NCI-H2196 (cell line): ENCODE data around the gene SCCPDH.
A peak's percentile ranks its signal among the peaks of the same experiment; 100 is the strongest.
"Not testable (repeated sequence)": the region's sequence is repeated elsewhere in the genome, so short reads cannot be mapped to it uniquely, and the experiment has no call there.

ENCODE experiments used
- DNase-seq: peaks from one replicate; lab custom pipeline; 2025; ENCODE audit not compliant: unreplicated experiment; lab: John Stamatoyannopoulos, UW

Gene SCCPDH, protein sequence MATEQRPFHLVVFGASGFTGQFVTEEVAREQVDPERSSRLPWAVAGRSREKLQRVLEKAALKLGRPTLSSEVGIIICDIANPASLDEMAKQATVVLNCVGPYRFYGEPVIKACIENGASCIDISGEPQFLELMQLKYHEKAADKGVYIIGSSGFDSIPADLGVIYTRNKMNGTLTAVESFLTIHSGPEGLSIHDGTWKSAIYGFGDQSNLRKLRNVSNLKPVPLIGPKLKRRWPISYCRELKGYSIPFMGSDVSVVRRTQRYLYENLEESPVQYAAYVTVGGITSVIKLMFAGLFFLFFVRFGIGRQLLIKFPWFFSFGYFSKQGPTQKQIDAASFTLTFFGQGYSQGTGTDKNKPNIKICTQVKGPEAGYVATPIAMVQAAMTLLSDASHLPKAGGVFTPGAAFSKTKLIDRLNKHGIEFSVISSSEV

GRCh38 chr1:246724016-246724730 lies at the start of gene SCCPDH:
Gene SCCPDH, plus strand, starts transcription at chr1:246724409. Its CDS starts 14 bp downstream, at chr1:246724423.
- DNase-seq = peak; percentile 23

DNA sequence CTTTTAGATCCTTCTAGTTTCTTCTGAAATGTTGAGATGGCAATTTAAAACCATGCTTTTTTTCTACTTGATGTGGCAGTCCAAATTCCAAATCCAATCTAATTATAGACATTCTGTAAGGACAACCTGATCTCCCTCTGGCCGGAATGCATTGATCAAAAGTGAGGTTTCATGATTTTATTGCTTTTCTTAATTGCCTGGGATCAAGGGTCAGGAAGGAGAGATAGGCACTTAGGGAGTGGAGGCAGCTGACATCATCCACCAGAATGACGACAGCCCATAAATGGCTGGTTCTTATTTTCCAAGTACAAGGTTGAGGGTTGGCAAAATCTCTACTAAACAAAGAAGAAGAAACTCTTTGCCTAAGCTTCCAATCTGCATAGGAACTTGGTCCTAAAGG lies 46.4 kb upstream of the SCCPDH start:
- DNase-seq = no peak

DNA sequence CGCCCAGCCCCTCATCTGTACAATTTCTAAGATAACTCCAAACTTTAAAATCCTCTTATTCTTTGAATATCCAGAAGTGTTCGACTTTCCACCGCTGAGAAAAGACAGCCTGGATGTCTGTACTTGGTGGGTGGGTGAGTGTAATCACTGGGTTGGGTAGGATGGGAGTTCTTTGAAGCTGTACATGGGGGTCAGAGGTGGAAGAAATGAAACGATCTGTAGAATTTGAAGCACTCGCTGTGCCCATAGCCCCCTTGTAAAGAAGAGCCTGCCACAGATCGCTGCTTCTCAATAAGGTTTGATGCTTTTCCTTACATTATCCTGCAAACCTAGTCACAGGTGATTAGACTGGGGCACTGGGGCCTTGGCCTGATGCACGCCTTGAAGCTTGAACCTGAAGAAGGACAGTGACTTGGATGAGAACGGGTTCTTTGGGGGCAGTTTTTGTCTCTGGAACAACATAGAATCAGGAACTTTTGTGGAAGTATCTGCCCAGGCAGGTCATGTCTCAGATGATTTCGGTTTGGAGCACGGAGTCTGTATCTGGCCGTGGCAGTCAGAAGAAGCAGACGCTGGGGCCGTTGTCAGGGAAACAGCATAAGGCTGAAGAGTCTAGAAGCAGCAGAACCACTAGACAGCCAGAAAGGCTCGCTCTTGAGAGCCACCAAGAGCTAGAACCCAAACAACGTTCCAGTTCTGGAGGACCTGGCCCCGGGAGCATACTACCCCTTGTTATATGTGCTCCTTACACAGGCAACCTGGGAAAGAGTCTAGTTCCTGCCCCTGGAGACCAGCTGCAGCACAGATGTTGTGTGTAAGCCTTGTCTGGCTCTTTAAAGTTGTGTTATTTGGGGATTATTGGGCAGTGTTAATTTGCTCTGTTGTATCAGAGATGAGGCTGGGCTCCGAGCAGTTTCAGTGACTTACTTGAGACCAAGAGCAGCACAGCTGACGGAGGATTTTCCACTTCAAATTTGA lies 45.1 kb upstream of the SCCPDH start:
- no peak for DNase-seq

DNA sequence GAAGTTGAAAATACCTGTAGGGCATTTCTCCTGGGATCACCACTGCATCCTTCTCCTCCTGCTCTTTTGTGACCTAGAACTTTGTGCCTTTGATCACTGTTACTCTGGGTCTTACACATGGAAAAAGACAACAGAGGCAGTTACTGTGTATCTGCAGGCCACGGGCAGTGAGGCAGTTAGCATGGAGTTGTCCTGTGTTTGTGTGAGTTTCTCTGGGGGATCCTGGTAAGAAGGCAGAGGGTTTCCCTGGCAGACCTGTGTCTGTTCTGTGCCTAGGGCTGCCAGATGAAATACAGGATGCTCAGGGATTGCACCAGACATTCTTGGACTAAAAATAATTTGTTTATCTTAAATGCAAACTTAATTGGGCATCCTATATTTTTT lies 44.4 kb upstream of the SCCPDH start:
- DNase-seq = no peak

DNA sequence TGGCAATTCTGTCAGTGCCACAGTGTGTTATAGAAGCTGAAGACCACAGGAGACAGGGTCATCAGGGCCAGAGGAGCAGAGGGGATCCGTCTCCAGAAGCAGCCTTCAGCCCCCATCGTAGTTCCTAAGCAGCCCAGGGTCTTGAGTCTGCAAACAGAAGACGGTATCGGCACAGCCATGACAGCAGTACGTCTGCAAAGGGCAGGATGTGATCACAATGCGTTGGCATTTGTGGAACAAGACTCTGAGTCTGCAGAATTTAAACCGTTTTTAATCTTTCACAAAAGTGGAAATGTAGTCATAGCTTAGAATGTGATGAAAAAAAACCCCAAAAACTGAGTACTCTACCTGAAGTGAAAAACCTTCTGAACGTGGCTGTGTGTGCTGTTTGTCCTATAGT lies 44.0 kb upstream of the SCCPDH start:
- no peak for DNase-seq

DNA sequence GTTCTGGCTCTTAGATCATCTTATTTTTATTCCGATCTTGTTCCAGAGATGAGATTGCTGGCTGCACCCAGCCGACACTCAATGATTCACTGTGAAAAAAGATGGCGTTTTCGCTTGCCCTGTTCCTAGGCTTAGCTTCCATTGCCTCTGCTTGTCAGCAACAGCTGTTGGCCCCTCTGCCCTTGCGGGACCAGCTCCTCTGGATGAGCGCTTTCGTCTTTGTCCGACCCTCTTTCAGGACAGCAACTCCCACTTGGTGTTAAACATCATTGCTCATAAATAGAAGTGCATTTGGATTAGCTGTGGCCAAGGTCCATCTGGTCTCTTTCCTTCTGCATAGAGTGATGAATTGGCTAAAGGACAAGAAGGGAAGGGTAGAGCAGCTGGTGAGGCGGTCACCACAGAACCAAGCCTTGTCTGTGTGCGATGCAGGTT lies 43.5 kb upstream of the SCCPDH start:
- DNase-seq = no peak

- DNase-seq = no peak
These were observed 42.0 kb upstream of the SCCPDH start for GRCh38 chr1:246681900-246682895.

DNA sequence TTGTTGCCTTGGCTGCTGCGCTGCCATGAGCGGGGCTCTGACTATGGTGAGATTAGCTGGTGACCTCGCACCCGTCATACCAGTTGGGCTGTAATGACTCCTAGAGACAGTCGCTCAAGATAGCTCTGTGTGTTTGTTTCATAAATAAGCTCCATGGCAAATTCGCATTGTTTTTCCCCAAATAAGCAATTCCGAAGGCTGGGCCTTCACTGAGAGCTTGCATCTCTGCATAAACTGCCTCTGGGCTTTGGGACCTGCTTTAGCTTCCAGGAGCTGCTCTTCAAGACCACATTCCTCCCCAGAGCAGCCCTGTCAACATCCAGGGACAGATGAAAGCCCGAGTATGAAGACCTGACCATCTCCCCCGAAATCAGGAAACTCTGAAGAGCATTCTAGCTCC lies 40.7 kb upstream of the SCCPDH start:
- DNase-seq = no peak

DNA sequence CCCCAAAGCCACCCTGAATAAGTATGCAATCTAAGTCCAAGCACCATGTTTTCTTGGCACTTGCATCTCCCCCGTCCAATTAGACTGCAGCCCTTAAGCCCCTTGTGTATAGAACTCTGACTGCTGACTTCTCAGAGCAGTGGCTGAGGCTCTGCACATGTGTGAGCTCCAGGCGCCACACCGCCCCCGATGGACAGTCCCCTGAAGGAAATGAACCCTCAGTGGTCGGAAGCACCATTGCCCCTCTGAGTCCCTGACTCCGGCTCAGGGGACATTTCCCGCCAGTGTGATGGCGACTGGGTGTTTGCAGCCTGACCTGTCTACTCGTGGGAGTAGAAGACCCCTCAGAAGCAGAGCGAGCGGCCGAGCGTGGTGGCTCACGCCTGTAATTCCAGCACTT lies 37.2 kb upstream of the SCCPDH start:
- DNase-seq = no peak

DNA sequence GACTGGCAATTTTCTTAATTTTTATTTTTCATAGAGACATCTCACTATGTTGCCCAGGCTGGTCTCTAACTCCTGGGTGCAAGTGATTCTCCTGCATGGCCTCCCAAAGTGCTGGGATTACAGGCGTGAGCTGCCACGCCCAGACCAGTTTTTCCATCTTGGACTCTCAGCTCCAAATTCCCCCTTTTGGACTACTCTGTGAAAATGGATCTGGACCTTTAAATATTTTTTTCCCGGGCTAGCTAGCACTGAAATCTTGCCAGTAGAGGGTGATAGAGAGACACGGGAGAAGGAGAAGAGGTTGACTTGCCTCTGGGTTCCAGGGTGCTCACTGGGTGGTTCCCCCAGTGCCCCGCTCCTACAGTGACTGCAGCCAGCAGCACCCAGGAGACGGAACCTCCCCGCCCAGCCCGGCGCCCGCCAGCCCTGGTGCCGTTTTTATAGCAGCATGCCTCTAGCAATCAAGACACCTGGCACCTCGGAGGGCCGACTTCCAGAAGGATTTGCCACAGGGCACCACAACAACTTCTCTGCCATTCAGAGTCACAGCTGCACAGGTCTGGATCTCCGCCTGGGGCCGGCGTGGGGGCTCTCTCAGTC lies 34.7 kb upstream of the SCCPDH start:
- peak; percentile 64 for DNase-seq

- DNase-seq = no peak
These were observed 34.1 kb upstream of the SCCPDH start for GRCh38 chr1:246690100-246690499.

GRCh38 chr1:246691622-246692495 lies 32.4 kb upstream of the SCCPDH start:
- DNase-seq = no peak

GRCh38 chr1:246694213-246694895 lies 29.9 kb upstream of the SCCPDH start:
- not testable (repeated sequence) for DNase-seq

DNA sequence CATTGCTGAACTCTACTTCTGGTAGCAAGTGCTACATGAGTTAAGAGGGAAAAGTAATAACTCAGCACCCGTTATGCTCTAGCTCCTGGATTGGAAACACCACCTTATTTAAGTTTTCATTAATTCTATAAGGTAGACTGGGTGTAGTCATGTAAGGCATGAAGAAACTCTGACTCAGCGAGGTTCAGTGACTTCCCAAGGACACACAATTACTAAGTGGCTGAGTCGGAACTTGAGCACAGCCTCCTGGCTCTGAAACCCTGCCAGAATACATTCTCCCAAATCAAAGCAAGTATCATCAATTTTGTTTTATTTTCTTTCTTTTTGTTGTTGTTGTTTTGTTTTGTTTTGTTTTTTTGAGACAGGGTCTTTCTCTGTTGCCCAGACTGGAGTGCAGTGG lies 29.1 kb upstream of the SCCPDH start:
- no peak for DNase-seq

DNA sequence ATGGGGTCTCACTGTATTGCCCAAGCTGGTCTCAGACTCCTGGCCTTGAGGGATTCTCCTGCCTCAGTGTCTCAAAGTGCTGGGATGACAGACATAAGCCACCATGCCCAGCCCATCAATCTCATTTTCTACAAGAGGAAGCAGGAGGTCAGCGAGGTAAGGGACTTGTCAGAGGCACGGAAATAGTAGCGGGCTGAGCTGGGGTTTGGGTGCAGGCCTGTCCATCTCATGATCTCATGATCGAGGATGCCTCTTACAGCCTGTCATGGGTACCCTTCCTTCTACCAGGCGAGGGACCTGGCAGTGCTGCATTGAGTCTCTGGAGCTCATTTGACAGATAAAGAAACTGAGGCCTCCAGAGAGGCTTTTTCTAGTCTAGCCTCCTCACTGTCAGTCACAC lies 28.5 kb upstream of the SCCPDH start:
- no peak for DNase-seq

DNA sequence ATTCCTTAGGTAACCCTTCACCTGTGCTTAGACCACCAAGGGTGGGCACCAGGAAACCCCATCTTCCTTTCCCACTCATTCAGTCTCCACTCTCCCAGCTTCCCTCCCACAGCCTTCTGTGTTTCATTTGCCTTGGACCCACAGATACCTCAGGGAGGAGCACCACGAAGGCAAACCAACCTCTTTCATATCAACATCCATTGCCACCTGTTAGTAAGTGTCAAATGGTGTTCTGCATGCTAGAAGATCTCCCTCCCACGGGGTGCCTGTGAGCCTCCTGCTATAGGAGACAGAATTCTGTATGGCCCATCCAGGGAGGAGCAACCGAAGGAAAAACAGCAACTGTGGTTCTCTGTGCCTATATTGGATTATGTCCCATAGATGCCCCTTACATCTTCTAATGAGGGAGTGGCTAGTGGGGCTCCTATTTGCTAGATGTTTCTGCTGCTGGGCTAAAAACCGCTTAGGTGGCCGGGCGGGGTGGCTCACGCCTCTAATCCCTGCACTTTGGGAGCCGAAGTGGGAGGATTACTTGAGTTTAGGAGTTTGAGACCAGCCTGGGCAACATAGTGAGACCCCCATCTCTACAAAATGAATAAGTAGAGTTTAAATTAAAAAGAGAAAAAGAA lies 25.6 kb upstream of the SCCPDH start:
- DNase-seq = no peak

- peak; percentile 69 for DNase-seq
These were observed 25.0 kb upstream of the SCCPDH start for GRCh38 chr1:246699095-246699735.
